ENCODE measurements around the gene NAA80.

Gene NAA80

GRCh38 chr3:50275996-50276761 is 23.0 kb downstream of the NAA80 start:
- Histone ChIP-seq H3K36me3 (ENCODE audit: control insufficient read depth, low read length) (no peaks in the 10 kb centered on the region), H4K20me1 (ENCODE audit: control insufficient read depth, insufficient read depth, low read depth, low read length) (no peaks in the 10 kb centered on the region), H3K9me2 (replicated peaks; ENCODE audit: control insufficient read depth, low read length) (no peaks in the 10 kb centered on the region), H3K9me3 (ENCODE audit: control insufficient read depth, insufficient read depth, low read length) (no peaks in the 10 kb centered on the region), H3K4me3 (ENCODE audit: low read length) (no peak overlapping the region), H3K27me3 (ENCODE audit: control insufficient read depth, low read length) (peaks cover 40% of the 10 kb centered on the region), H3K27ac (ENCODE audit: low read depth, low read length) (no peak overlapping the region), H3K4me1 (ENCODE audit: control insufficient read depth, low read length) (peaks cover 19% of the 10 kb centered on the region), H3K79me2 (ENCODE audit: control insufficient read depth, low read length) (no peaks in the 10 kb centered on the region), H3F3A (ENCODE audit: control insufficient read depth, insufficient read depth) (no peaks in the 10 kb centered on the region), H3K4me2 (ENCODE audit: low read length) (no peak overlapping the region)
- TF ChIP-seq EZH2phosphoT487 (IDR thresholded peaks at IDR 0.05; ENCODE audit: borderline replicate concordance, low read length) = no peak
- TF ChIP-seq CTCF (IDR thresholded peaks at IDR 0.05; ENCODE audit: low read depth, low read length, poor library complexity, severe bottlenecking) = no peak

- Histone ChIP-seq H3F3A (ENCODE audit: control insufficient read depth, insufficient read depth) (no peaks in the 10 kb centered on the region), H3K27me3 (ENCODE audit: control insufficient read depth, low read length) (peaks cover 40% of the 10 kb centered on the region), H3K4me1 (ENCODE audit: control insufficient read depth, low read length) (peaks cover 15% of the 10 kb centered on the region), H3K4me3 (ENCODE audit: low read length) (no peak overlapping the region), H3K9me2 (replicated peaks; ENCODE audit: control insufficient read depth, low read length) (no peaks in the 10 kb centered on the region), H3K4me2 (ENCODE audit: low read length) (no peak overlapping the region), H3K9me3 (ENCODE audit: control insufficient read depth, insufficient read depth, low read length) (no peaks in the 10 kb centered on the region), H3K36me3 (ENCODE audit: control insufficient read depth, low read length) (no peaks in the 10 kb centered on the region), H4K20me1 (ENCODE audit: control insufficient read depth, insufficient read depth, low read depth, low read length) (no peaks in the 10 kb centered on the region), H3K27ac (ENCODE audit: low read depth, low read length) (no peak overlapping the region), H3K79me2 (ENCODE audit: control insufficient read depth, low read length) (no peaks in the 10 kb centered on the region)
- no peak for TF ChIP-seq EZH2phosphoT487 (IDR thresholded peaks at IDR 0.05; ENCODE audit: borderline replicate concordance, low read length)
Measured at GRCh38 chr3:50275141-50275995, 23.8 kb downstream of the NAA80 start.

- no peak overlapping the region for H3K4me3 ChIP-seq (ENCODE audit: low read length)
- no peaks in the 10 kb centered on the region for H3K9me2 ChIP-seq (replicated peaks; ENCODE audit: control insufficient read depth, low read length)
- H3K9me3 ChIP-seq (ENCODE audit: control insufficient read depth, insufficient read depth, low read length) = no peaks in the 10 kb centered on the region
- TF ChIP-seq EZH2phosphoT487 (IDR thresholded peaks at IDR 0.05; ENCODE audit: borderline replicate concordance, low read length) = no peak
- peak; percentile 98 for TF ChIP-seq CTCF (IDR thresholded peaks at IDR 0.05; ENCODE audit: low read depth, low read length, poor library complexity, severe bottlenecking)
- peaks cover 13% of the 10 kb centered on the region for H3K4me1 ChIP-seq (ENCODE audit: control insufficient read depth, low read length)
- no peaks in the 10 kb centered on the region for H4K20me1 ChIP-seq (ENCODE audit: control insufficient read depth, insufficient read depth, low read depth, low read length)
- peaks cover 43% of the 10 kb centered on the region for H3K27me3 ChIP-seq (ENCODE audit: control insufficient read depth, low read length)
- no peaks in the 10 kb centered on the region for H3F3A ChIP-seq (ENCODE audit: control insufficient read depth, insufficient read depth)
- H3K36me3 ChIP-seq (ENCODE audit: control insufficient read depth, low read length) = no peaks in the 10 kb centered on the region
- no peaks in the 10 kb centered on the region for H3K79me2 ChIP-seq (ENCODE audit: control insufficient read depth, low read length)
- H3K4me2 ChIP-seq (ENCODE audit: low read length) = no peak overlapping the region
- no peak overlapping the region for H3K27ac ChIP-seq (ENCODE audit: low read depth, low read length)
Measured at GRCh38 chr3:50274371-50275104, 24.7 kb downstream of the NAA80 start.

Data from DOHH2 (cell line).